ENCODE data around the gene RADIL. TPM values are rescaled to one million over a fixed set of nuclear protein-coding genes. Genes with fewer than 3 reads are reported as not detected.

RADIL gene
- total RNA-seq, 1 experiment from 2014 or later: not detected

GRCh38 chr7:4830176-4830575 lies 53.3 kb downstream of the RADIL start:
- no peak overlapping the region for H3K4me3 ChIP-seq (ENCODE audit: low read depth, low read length)
- BruUV-seq (replicated peaks): no TSS peak
- no peaks in the 10 kb centered on the region for H3K27me3 ChIP-seq (replicated peaks; ENCODE audit: control insufficient read depth, insufficient read depth, low read length)
- ChIA-PET POLR2A (interaction anchor here (0.6 kb wide), 1 partner anchor 115 kb away, joined by 15 read pairs; no protein-coding TSS in a partner anchor), CTCF (interaction anchor here (0.7 to 1.0 kb wide), 4 partner anchors 13 to 144 kb away, joined by 3 to 5 read pairs (median 4); no protein-coding TSS in a partner anchor)
- peaks cover 2% of the 10 kb centered on the region for H3K27me3 Mint-ChIP-seq (ENCODE audit: insufficient read depth, unreplicated experiment)
- no peaks in the 10 kb centered on the region for H3K9me3 ChIP-seq
- intact Hi-C loops (cut with micrococcal nuclease; ENCODE audit: unreplicated experiment): loop anchor here (2.0 kb wide), 1 partner anchor 255 kb away; no protein-coding TSS in a partner anchor
- DNase-seq: peak; percentile 74 to 78
- H3K4me3 Mint-ChIP-seq (ENCODE audit: unreplicated experiment): no peak overlapping the region
- no peaks in the 10 kb centered on the region for H3K36me3 Mint-ChIP-seq (ENCODE audit: insufficient read depth, unreplicated experiment)
- no peaks in the 10 kb centered on the region for H3K36me3 ChIP-seq (ENCODE audit: control insufficient read depth, insufficient read depth, low read length)
- no peaks in the 10 kb centered on the region for H3K4me1 ChIP-seq
- peak; percentile 84 to 91 for TF ChIP-seq CTCF (IDR thresholded peaks at IDR 0.05; ENCODE audit: insufficient read depth in 1 of 2, low read depth in 1 of 2, low read length in 1 of 2, severe bottlenecking in 1 of 2, unreplicated experiment in 1 of 2)
- no peaks in the 10 kb centered on the region for H3K9me3 Mint-ChIP-seq (ENCODE audit: unreplicated experiment)
- H3K27ac Mint-ChIP-seq (ENCODE audit: unreplicated experiment): no peak overlapping the region
- H3K4me1 Mint-ChIP-seq (ENCODE audit: low read depth, unreplicated experiment): no peaks in the 10 kb centered on the region

- no peak overlapping the region for H3K27ac Mint-ChIP-seq (ENCODE audit: unreplicated experiment)
- peaks cover 2% of the 10 kb centered on the region for H3K27me3 Mint-ChIP-seq (ENCODE audit: insufficient read depth, unreplicated experiment)
- Histone ChIP-seq H3K9me3 (no peaks in the 10 kb centered on the region), H3K4me1 (no peaks in the 10 kb centered on the region), H3K4me3 (ENCODE audit: low read depth, low read length) (no peak overlapping the region), H3K36me3 (ENCODE audit: control insufficient read depth, insufficient read depth, low read length) (no peaks in the 10 kb centered on the region), H3K27me3 (replicated peaks; ENCODE audit: control insufficient read depth, insufficient read depth, low read length) (no peaks in the 10 kb centered on the region)
- H3K4me3 Mint-ChIP-seq (ENCODE audit: unreplicated experiment): no peak overlapping the region
- ChIA-PET CTCF (no interaction called here), POLR2A (no interaction called here)
- intact Hi-C loops (cut with micrococcal nuclease; ENCODE audit: unreplicated experiment): no loop called here
- H3K9me3 Mint-ChIP-seq (ENCODE audit: unreplicated experiment): no peaks in the 10 kb centered on the region
- no peak for DNase-seq
- no peaks in the 10 kb centered on the region for H3K4me1 Mint-ChIP-seq (ENCODE audit: low read depth, unreplicated experiment)
- no TSS peak for BruUV-seq (replicated peaks)
- no peak for TF ChIP-seq CTCF (IDR thresholded peaks at IDR 0.05; ENCODE audit: insufficient read depth in 1 of 2, low read depth in 1 of 2, low read length in 1 of 2, severe bottlenecking in 1 of 2, unreplicated experiment in 1 of 2)
- no peaks in the 10 kb centered on the region for H3K36me3 Mint-ChIP-seq (ENCODE audit: insufficient read depth, unreplicated experiment)
Measured at GRCh38 chr7:4828720-4829383, 54.7 kb downstream of the RADIL start.

- no peaks in the 10 kb centered on the region for H3K9me3 ChIP-seq
- no TSS peak for BruUV-seq (replicated peaks)
- ChIA-PET CTCF (no interaction called here), POLR2A (no interaction called here)
- Mint-ChIP-seq H3K27ac (ENCODE audit: unreplicated experiment) (no peak overlapping the region), H3K27me3 (ENCODE audit: insufficient read depth, unreplicated experiment) (peaks cover 13% of the 10 kb centered on the region), H3K4me1 (ENCODE audit: low read depth, unreplicated experiment) (no peaks in the 10 kb centered on the region), H3K9me3 (ENCODE audit: unreplicated experiment) (no peaks in the 10 kb centered on the region), H3K4me3 (ENCODE audit: unreplicated experiment) (no peak overlapping the region), H3K36me3 (ENCODE audit: insufficient read depth, unreplicated experiment) (no peaks in the 10 kb centered on the region)
- TF ChIP-seq CTCF (IDR thresholded peaks at IDR 0.05; ENCODE audit: insufficient read depth in 1 of 2, low read depth in 1 of 2, low read length in 1 of 2, severe bottlenecking in 1 of 2, unreplicated experiment in 1 of 2): no peak
- no peaks in the 10 kb centered on the region for H3K27me3 ChIP-seq (replicated peaks; ENCODE audit: control insufficient read depth, insufficient read depth, low read length)
- intact Hi-C loops (cut with micrococcal nuclease; ENCODE audit: unreplicated experiment): no loop called here
- no peak for DNase-seq
- H3K4me1 ChIP-seq: no peaks in the 10 kb centered on the region
- H3K4me3 ChIP-seq (ENCODE audit: low read depth, low read length): no peak overlapping the region
- H3K36me3 ChIP-seq (ENCODE audit: control insufficient read depth, insufficient read depth, low read length): no peaks in the 10 kb centered on the region
Measured at GRCh38 chr7:4825081-4825480, 58.4 kb downstream of the RADIL start.

All from Caco-2 (cell line).